SU-DHL-6 (cell line): Measurements from ENCODE around the gene SERINC5.

ENCODE experiments used
- CTCF ChIP-seq: fragments of 200-600 bp; sonication (generic); IDR thresholded peaks from one replicate; pipeline ENCODE4 v1.5.1; 2017; ENCODE audit warnings: antibody characterized with exemption, mild to moderate bottlenecking, low read length, moderate library complexity; ENCODE audit not compliant: insufficient read depth, poor library complexity, severe bottlenecking
- EZH2phosphoT487 ChIP-seq: fragments of 200-600 bp; sonication (generic), shearing (Covaris generic); conservative IDR thresholded peaks from 2 replicates; pipeline ENCODE4 v1.6.1; 2018; ENCODE audit warnings: mild to moderate bottlenecking, antibody characterized with exemption, low read length, moderate library complexity, mixed read lengths

- no peak for TF ChIP-seq CTCF
- no peak for TF ChIP-seq EZH2phosphoT487
These were observed 36.5 kb downstream of the SERINC5 start for GRCh38 chr5:80219391-80219790.
